Stimulated activated CD8-positive, alpha-beta memory T cell treated with anti-CD3 and anti-CD28 coated beads, Interleukin-2, amount 100 ng/mL, for 48 hours (primary cell): ENCODE data around the gene BCKDK.
"Not testable (repeated sequence)": the region's sequence is repeated elsewhere in the genome, so short reads cannot be mapped to it uniquely, and the experiment has no call there.

Source experiments
- DNase-seq, 2 donors: peaks; one replicate each; pipeline ENCODE4 v3.0.0-alpha.2; 2020; ENCODE audit warnings: low read depth in 2 of 2

The BCKDK gene

DNA sequence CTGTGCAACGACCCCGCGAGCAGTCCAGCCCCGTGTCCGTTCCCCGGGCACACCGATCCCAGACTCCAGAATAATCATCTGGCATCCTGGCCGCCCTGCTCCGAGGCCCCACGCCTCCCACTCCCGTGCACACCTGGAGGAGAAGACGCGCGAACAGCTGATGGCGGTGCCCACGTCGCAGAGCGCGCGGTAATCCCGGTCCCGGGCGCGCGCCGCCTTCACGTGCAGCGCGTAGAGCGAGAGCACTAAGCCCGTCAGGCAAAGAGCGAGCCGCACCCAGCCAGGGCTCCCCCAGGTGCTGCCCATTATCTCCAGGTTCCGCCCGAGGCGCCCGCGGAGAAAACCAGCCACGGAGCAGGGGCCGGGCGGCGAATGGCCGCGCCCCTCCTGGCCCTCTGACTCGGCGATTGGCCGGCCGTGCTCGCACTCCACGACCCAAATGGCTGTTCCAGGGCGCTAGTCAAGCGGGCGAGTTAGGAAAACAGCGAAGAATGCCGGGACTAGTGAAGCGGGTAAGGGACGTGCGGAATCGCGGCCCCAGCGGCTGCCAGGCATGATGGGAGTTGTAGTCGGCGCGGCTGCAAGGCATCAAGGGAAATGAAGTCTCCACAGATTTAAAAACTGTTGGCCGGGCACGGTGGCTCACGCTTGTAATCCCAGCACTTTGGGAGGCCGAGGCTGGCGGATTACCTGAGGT, 13.6 kb upstream of the BCKDK start, which contains the start of gene VKORC1:
TSS of gene VKORC1 (minus strand) at position 374 of the 697 bp plus-strand sequence. CDS start at position 306, 68 bp downstream.
- peak; percentile 77 to 84 for DNase-seq

- no peak for DNase-seq
Measured at GRCh38 chr16:31099860-31100638, 8.1 kb upstream of the BCKDK start.

- not testable (repeated sequence) for DNase-seq
Measured at GRCh38 chr16:31100876-31101641, 7.1 kb upstream of the BCKDK start.

GRCh38 chr16:31105677-31106213, 2.4 kb upstream of the BCKDK start:
- DNase-seq: peak; percentile 82 to 88

DNA sequence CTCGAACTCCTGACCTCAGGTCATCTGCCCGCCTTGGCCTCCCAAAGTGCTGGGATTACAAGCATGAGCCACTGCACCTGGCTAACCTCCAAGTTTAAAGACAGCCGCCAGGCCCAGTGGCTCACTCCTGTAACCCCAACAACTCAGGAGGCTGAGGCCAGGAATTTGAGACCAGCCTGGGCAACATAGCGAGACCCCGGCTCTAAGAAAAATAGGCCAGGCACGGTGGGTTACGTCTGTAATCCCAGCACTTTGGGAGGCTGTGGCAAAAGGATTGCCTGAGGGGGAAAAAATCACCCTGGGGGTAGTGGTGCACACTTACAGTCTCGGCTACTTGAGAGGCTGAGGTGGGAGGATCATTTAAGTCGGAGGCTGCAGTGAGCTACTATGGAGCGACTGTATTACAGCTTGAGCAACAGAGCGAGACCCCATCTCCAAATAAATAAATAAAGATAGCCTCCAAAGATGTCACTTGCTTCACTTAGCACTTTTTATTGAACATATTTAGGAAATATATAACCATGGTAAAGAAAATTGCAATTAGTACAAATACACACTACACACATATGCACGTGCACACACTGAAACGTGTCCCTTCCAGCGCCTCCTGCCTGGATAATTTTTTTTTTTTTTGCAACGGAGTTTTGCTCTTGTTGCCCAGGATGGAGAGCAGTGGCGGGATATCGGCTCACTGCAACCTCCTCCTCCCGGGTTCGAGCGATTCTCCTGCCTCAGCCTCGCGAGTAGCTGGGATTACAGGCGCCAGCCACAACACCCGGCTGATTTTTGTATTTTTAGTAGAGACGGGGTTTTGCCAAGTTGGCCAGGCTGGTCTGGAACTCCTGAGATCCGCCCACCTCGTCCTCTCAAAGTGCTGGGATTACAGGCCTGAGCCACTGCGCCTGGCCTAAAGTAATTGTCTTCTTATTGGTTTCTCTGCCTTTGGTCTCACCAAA, 1.4 kb upstream of the BCKDK start:
- no peak for DNase-seq

GRCh38 chr16:31107465-31107867, 720 bp upstream of the BCKDK start:
- DNase-seq: peak in 1 of 2 donors; percentile 21

DNA sequence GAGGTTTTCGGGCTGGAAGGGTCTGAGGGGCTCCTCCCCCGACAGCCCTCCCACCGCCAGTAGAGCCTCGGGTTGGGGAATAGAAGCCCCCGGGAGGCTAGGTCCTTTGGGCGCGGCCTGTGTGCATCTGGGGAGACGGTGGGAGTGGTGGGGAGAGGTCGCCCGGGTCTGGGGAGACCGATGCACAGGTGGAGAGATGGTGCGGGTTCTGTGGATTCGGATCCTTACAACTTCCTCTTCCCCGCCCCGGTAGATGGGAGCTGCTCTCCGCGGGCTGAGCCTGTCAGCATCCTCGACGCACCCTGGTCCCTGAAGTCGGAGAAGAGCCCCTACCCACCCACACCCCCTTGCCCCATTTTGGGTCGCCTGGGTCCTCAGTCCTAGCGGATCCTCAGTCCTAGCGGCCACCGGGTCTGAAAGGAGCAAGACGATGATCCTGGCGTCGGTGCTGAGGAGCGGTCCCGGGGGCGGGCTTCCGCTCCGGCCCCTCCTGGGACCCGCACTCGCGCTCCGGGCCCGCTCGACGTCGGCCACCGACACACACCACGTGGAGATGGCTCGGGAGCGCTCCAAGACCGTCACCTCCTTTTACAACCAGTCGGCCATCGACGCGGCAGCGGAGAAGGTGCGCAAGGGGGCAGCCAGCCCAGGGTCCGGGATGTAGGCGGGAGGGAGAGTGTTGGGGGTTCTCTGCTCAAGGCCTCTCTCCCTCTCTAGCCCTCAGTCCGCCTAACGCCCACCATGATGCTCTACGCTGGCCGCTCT, 790 bp downstream of the BCKDK start:
- no peak for DNase-seq

DNA sequence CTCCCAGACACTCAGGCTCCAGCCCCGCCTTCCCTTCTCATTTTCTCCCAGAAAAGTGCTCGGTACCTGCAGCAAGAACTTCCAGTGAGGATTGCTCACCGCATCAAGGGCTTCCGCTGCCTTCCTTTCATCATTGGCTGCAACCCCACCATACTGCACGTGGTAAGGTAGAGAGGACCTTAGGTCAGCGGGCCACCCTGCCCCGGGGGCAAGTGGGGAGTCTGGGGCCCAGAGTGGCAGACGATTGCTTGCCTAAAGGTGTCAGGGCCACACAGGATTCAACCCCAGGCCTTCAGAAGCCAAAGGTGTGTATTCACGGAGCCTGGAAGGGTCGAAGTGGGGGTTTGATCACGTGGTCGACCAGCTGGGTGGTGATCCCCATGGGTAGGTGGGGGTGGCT, 1.4 kb downstream of the BCKDK start:
- no peak for DNase-seq

GRCh38 chr16:31110106-31111034, 2.2 kb downstream of the BCKDK start:
- DNase-seq: no peak

- no peak for DNase-seq
Measured at GRCh38 chr16:31111881-31112466, 3.8 kb downstream of the BCKDK start.

DNA sequence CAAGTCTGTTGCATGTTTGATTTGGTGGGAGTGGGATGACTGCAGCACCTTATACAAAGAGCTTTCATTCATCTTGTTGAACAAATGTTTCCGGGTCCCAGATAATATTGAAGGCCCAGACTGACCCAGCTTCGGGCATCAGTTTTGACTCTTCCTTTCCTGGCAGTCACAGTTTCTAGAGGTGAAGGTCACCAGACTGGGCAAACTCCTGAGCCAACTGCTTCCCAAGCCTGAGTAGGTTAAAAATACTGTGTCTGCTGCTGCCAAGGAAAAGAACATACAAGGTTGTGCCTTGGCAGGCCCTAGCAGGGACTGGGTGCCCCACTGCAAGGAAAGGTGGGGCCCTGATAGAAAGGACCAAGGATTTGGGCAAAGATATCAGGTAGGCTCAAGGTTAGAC, 4.5 kb downstream of the BCKDK start:
- DNase-seq: no peak

GRCh38 chr16:31113121-31114120, 5.2 kb downstream of the BCKDK start:
- no peak for DNase-seq

DNA sequence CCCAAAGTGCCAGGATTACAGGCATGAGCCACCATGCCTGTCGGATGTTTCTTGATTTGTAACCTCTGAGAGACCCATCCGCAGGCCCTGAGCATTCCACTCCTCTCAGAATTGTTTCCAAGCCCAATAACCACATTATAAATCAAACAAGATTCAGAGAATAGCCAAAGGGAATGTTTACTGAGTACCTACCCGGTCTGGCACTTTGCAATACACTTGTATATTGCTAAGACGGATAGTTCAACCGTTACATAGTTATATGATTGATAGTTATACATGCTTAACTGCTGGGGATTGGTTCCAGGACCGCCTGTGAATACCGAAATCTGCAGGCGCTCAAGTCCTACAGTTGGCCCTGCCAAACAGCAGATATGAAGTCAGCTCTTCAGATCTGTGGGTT, 6.3 kb downstream of the BCKDK start:
- DNase-seq: no peak

GRCh38 chr16:31117384-31118222, 9.4 kb downstream of the BCKDK start, which contains the start of gene KAT8:
Gene KAT8, plus strand, starts transcription at chr16:31117664. Its CDS starts 18 bp downstream, at chr16:31117682.
- DNase-seq: peak; percentile 96 to 97

DNA sequence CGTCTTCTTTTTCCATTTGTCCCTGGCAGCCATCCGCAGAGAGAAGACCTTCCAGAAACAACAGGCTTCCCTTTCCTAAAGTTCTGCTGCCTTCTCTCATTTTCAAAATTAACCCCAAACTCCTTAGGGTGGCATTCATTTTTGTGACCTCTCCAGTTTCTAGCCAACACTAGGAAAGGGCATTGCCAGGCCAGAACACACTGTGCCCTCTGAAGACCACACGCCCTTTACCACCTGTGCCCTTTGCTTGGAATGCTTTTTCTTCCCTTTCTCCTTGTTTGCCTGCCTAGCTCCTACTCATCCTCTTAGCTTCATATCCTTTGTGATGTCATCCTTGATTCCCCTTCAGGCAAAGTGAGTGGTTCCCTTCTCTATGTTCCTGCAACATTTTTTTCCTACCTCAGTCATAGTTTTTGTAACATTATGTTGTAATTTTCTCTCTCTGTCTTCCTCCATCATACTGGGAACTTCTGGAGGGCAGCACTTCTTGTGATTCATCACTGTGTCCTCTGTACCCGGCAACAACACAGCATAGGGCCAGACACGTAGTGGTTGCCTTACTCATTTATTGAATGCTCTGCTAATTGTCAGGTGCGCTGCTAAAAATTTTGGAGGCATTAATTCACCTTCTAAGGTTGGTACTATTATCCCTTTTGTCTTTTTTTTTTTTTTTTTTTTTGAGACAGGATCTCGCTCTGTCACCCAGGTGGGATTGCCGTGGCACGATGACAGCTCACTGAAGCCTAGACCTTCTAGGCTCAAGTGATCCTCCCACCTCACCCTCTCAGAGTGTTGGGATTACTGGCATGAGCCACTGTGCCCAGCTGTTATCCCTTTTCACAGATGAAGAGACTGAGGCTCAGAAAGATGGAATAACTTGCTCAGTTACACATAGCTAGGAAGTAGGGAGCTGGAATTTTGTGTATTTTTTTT, 10.3 kb downstream of the BCKDK start:
- no peak for DNase-seq
